IPS DF 19.7 (cell line): Measurements from ENCODE around the gene CLDN1.

Experiments
- DNase-seq: peaks from one replicate; pipeline ENCODE4 v3.0.0-alpha.2; 2013; ENCODE audit warnings: low read depth, low spot score

The CLDN1 gene

GRCh38 chr3:190330936-190331734, 8.9 kb upstream of the CLDN1 start:
- no peak for DNase-seq

DNA sequence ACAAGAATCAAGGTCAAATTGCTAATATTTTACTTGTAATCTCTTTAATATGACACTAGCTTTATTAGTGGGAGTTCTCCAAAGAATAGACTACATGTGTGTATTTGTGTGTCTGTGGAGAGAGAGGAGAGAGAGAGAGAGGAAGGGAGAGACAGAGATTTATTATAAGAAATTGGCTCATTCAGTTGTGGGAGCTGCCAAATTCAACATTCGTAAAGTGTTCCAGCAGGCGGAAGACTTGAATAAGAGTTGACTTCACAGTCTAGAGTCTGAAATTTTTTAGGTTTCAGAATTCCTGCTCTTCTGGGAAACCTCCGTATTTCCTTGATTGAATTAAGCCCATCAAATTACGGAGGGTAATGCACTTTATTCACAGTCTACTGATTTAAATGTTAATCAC, 4.7 kb upstream of the CLDN1 start:
- no peak for DNase-seq

- no peak for DNase-seq
Measured at GRCh38 chr3:190326361-190326760, 4.1 kb upstream of the CLDN1 start.

DNA sequence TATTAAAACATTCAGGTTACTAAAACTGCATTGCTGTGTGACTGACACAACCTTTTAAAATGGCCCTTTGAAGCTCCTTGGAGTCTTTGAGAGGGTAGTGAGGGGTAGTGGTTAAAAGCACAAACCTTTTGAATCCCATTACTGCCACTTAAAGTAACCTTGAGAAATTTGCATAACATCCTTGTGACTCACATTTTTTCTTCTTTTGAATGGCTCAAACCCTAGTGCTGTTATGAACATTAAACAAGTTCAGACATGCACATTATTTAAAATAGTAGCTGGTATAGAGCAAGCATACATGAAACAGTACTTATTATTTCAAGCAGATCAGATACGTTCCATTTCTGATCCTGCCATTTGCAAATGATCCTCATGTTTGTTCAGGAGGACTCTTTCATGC, 3.7 kb upstream of the CLDN1 start:
- DNase-seq = no peak

DNA sequence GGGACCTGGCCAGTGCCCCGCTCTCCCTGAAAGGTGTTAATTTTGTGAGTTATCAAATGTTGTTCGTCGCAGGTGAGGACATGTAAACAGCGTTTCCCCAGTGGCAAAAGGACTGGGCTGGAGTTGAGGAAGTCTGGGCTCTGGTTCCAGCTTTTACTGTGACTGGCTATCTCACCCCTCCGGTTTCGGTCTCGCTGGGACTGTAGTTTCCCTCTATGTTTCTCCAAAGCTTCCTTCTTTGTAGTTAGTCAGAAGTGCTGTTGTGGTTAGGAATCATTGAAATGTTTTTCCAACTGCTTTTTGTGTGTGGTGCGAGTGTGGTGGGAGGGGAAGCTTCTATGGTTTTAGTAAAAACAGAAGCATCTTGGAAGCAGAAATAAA, 990 bp upstream of the CLDN1 start:
- DNase-seq = no peak

DNA sequence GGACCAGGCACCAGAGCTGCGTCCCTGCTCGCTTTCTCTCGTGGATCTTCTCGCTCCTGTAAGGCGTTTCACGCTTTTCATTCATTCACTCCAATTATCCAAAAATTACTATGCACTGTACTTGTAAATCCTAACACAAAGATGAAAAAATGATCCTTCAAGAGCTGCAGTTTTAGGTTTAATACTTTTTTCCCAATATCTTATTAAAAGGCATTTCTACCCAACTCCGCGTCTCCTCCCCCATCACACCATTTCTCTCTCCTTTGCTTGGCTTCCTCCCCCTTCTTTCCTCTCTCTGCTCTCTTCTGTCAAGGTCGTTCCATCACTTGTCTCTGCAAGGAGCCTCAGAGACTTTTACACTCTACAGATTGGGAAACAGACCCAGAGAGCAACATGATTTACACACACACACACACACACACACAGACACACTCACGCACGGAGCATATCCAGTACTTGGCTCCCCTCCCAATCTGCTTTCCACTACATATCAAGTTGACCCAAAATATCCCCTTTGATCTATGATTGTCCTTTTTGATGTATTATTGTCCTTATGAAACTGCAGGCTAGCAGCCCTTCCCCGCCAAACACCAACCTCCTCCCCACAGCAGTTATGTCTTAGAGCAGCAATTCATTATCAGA, 479 bp upstream of the CLDN1 start:
- no peak for DNase-seq

DNA sequence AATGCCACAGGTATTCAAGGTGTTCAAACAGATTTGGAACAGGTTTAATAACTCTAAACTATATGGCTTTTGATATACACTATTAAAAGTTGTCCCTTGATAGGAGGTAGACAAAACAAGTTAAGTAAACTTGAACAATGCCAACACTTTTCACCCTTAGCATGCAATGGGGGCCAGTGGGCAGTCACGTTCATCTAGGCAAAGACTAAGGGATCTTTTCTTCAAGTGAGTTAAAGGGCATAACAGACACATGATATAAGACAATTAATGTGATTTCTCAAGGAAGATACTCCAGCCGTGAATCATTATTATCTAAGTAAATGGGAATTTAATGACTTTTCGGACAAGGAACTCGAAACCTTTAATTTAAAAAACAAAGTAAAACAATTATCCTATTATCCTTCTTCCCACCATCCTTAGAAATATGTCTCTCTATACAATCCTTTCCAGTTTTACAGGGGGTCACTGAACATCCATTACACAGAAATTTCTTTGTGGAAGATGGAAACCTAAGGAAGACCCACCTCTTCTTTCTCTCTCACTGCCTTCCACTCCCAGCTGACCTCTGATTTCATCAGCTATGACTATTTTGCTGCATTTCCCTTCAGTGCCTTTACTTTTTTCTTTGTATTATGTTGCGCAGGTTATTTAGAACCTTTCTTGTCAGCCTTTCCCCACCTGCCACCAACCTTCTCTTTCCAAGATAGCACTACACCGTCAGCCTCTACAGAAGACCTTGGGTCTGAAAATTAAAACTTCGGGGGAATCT, 1.5 kb downstream of the CLDN1 start:
- DNase-seq = no peak

GRCh38 chr3:190319660-190320059, 2.6 kb downstream of the CLDN1 start:
- no peak for DNase-seq

GRCh38 chr3:190318666-190319065, 3.6 kb downstream of the CLDN1 start:
- DNase-seq = no peak

- no peak for DNase-seq
Measured at GRCh38 chr3:190314741-190315140, 7.5 kb downstream of the CLDN1 start.

DNA sequence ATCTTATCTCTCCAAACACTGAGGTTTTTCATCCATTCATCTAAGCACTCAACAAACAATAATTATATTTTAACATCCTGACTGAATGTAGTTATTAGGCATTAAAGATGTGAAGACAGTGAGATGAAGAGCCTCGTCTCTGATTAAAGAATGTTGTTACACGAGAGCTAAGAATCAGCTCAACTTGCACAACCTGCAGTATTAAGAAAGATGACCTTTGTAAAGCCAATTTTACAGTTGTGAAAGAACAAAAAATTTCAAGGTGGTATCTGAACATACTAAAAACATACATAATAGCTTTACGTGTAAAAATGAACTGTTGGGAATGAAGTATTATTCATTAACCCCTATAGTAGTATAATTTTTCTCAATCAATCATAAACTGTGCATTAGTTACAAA, 12.8 kb downstream of the CLDN1 start:
- no peak for DNase-seq

GRCh38 chr3:190308154-190308553, 14.1 kb downstream of the CLDN1 start:
- DNase-seq = no peak

DNA sequence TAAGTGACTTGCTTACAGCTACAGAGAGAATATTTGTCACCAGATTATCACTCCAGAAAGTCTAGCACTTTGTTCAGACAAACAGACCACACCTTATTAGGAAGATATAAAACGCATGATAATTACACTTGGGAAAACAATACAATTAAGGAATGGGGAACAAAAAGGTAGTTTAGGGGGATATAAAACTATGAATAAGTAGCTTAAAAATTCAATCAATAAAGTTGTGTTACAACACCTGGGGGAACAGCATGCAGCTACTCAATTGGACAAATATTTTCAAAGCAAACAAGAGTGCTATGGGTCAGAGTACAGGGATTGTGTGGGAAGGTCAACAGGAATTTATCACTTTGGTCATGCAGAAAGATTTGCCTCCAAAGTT, 15.1 kb downstream of the CLDN1 start:
- no peak for DNase-seq

- DNase-seq = no peak
Measured at GRCh38 chr3:190306513-190307163, 15.6 kb downstream of the CLDN1 start.

DNA sequence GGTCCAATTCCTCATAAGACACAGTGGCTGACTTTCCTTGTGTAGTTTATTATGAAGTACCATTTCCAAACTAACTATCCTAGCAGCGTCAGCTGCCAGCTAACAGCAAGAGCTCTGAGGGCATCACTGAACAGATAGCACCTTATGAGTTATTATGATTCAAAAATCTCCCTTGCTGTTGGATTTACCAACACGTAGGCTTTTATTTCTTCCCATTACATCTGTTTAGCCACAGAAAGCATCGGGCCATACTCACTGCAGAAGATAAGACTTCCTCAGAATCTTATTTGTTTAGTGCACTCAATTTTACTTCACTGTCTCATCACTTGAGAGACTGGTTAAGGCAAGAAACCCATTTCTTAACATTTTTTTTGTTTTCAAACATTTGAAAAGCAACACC, 16.2 kb downstream of the CLDN1 start:
- no peak for DNase-seq

DNA sequence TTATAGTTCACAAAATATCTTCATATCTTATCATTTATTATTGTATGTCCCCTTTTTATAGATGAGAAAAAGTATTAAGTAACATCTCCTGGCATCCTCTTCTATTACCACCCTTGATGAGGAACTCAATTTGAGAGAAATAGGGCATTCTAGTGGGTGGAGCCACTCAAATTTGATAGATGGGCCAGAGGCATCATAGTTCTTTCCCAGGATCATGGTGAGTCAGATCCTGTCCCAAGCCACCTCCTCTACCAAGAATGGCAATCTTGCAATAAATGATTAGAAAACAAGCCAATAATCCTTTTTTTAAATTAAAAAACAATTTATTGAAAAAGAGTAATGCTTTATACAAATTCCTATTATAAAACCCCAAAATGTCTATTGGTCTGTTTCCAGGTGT, 16.8 kb downstream of the CLDN1 start:
- DNase-seq = no peak

GRCh38 chr3:190303884-190304283, 18.4 kb downstream of the CLDN1 start:
- no peak for DNase-seq

DNA sequence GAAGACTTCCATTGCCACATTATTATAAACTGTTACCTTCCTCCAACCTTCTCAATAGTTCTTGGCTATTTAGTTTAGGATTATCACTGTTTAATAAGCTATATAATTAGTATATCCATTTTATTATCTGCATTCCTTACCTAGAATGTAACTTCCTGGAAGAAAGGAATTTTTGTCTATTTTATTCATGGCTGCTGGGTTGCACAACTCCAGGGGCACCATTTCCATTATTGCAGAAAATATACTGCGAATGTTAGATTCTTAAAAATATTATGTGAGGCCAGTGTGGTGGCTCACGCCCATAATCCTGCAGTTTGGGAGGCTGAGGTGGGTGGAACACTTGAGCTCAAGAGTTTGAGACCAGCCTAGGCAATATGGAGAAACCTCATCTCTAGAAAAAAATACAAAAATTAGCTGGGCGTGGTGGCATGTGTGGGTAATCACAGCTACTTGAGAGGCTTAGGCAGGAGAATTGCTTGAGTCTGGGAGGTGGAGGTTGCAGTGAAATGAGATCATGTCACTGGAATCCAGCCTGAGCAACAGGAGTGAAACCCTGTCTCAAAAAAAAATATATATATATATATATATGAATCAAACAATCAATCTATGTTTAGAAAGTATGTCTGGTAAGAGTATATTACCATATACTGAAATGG, 19.9 kb downstream of the CLDN1 start:
- no peak for DNase-seq

DNA sequence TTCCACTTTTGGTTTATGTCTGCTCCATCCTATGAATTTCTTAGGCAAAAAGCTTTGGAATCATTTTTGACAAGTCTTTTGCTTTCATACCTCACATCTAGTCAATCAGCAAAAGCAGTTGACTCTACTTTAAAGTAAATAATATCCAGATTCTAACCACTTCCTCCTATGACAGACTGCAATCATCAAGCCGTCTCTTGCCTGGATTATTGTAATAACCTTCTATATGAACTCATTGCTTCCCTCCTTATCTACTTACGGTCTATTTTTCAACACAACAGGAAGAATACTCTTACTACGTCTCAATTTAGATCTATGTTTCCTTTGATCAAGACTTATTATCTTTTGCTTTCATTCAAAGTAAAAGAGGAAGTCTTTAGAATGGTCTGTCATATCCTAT, 20.7 kb downstream of the CLDN1 start:
- no peak for DNase-seq

DNA sequence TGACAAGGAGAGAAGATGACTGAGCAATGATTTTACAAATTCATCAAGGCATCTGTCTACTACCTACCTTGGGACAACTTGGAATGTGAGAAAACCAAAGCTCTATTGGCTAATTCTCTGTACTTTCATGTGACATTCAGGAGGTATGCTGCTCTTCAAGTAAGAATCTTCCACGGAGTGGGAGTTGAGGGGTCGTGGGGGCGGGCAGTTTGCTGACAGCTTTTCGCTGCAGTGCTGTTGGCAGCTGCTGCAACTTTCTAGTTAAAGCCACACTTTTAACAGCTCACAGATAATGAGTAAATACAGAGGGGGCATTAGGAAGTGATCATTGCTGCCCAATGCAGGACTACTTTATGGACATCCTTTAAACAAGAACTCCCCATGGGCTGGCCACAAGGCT, 22.3 kb downstream of the CLDN1 start:
- DNase-seq = no peak

DNA sequence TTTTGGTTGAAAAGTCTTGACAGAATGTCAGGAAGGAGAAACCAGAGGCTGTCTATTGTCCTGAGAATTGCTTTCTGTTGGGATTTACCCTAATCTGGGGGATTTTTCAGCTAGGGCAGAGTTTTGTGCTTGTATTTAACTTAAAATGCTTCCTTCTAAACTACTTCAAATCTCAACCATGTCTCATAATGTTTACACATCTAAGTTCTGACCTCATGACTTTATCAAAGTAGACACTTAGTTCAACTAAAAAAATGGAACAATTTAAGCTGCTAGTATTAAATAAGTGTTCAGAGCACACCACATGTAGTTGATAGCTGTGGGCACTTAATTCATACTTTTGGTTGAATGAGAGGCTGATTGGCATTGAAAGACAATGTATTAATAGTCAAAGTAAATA, 28.2 kb downstream of the CLDN1 start:
- DNase-seq = no peak

DNA sequence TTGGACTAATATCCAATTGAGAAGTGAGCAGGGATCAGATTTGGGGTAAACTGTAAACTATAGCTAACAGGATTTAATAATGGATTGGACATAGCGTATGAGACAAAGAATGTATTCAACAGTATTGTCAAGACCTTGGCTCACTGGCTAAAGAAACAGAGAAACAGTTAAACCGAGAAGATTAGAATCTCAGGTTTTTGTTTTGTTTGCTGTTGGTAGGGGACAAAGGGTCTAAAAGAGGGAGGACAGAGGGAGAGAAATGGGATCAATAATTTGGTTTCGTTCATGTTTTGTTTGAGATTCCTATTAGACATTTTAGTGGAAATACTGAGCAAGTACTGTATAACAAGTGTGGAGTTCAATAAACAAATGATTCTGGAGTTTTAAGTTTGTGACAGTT, 28.6 kb downstream of the CLDN1 start:
- no peak for DNase-seq
